ENCODE measurements around the gene ETNK2. TPM values are rescaled to one million over a fixed set of nuclear protein-coding genes. Genes with fewer than 3 reads are reported as not detected.
"Not testable (repeated sequence)": the region's sequence is repeated elsewhere in the genome, so short reads cannot be mapped to it uniquely, and the experiment has no call there.

Gene ETNK2
- total RNA-seq, 6 experiments from 2014 or later, result 30.9 to 231 (median 98.9) TPM

DNA sequence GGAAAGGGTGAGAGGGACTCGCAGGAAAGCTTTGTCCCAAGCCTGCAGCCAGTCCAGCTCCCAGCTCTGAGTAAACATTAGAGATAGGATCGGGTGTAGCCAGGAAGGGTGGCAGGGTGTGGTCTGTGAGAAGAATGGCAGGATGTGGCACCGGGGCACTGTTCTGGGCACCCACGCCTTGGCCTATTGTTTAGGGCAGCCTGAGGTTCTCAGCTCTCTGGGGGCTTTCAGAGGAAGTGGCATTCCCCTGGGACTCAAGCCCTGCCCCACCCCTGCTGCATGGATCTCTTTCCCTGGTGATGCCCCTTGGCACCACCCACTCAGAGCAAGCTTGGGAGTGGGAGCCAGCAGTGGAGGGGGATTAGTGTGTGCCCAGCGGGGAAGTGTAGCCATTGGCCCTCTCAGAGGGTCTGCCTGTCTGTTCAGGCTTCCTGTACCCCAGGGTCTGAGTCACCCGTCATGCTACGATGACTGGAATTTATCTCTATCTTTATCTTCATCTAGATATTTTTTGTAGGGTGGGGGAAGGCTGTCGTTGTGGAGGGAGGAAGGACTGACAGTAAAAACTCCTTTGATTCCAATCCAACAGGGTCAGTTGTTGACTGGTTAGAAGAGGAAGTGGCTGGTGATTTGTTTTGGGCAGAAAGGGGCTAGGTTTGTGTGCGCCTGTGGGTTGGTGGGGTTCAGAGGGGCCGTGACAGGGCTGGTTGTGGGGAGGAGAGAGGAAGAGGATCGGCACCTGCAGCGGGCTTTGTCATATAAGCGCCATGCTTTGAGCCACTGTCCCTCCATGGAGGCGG is 47.3 kb downstream of the ETNK2 start:
- Histone ChIP-seq H3K4me3 (no peak overlapping the region), H3K36me3 (no peaks in the 10 kb centered on the region), H3K9me3 (no peaks in the 10 kb centered on the region), H3K4me1 (peaks cover 0 to 39% (median 17%) of the 10 kb centered on the region in 4 donors), H3K27ac (no peak overlapping the region), H3K27me3 (no peaks in the 10 kb centered on the region)
- intact Hi-C loops (cut with DNase I), result no loop called here
- DNase-seq, result no peak
- TF ChIP-seq POLR2A (IDR thresholded peaks at IDR 0.05), result no peak
- TF ChIP-seq, protein P1, sequence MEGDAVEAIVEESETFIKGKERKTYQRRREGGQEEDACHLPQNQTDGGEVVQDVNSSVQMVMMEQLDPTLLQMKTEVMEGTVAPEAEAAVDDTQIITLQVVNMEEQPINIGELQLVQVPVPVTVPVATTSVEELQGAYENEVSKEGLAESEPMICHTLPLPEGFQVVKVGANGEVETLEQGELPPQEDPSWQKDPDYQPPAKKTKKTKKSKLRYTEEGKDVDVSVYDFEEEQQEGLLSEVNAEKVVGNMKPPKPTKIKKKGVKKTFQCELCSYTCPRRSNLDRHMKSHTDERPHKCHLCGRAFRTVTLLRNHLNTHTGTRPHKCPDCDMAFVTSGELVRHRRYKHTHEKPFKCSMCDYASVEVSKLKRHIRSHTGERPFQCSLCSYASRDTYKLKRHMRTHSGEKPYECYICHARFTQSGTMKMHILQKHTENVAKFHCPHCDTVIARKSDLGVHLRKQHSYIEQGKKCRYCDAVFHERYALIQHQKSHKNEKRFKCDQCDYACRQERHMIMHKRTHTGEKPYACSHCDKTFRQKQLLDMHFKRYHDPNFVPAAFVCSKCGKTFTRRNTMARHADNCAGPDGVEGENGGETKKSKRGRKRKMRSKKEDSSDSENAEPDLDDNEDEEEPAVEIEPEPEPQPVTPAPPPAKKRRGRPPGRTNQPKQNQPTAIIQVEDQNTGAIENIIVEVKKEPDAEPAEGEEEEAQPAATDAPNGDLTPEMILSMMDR (IDR thresholded peaks at IDR 0.05), result no peak
- 30% methylated on average over 8 of the region's 14 CpGs for WGBS (ENCODE audit: insufficient coverage, low coverage, low lambda C conversion rate, missing lambda C conversion rate)
- ATAC-seq, result peak in 2 of 4 donors; percentile 12 to 26

DNA sequence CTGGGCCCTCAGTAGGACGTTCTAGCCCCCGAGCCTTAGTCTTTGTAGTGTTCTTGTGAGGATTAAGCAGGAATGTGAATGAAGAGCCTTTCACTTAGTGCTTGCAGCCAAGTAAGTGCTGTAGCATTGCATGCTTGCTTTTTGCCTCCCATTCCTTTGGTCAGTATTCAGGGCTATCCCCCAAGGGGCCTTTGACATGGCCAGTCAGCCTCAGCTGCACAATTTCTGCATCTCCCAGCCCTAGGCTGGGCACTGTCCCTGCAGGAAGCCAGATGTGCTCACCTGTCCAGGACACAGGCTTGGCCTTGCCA is 48.5 kb downstream of the ETNK2 start:
- H3K4me1 ChIP-seq, result peaks cover 0 to 39% (median 17%) of the 10 kb centered on the region in 4 donors
- no peak overlapping the region for H3K4me3 ChIP-seq
- H3K36me3 ChIP-seq, result no peaks in the 10 kb centered on the region
- TF ChIP-seq, protein P1 (IDR thresholded peaks at IDR 0.05), result no peak
- no peak for TF ChIP-seq POLR2A (IDR thresholded peaks at IDR 0.05)
- DNase-seq, result no peak
- no peaks in the 10 kb centered on the region for H3K27me3 ChIP-seq
- 53% methylated on average over 2 of the region's 2 CpGs for WGBS (ENCODE audit: insufficient coverage, low coverage, low lambda C conversion rate, missing lambda C conversion rate)
- H3K27ac ChIP-seq, result no peak overlapping the region
- ATAC-seq, result no peak
- intact Hi-C loops (cut with DNase I), result no loop called here
- H3K9me3 ChIP-seq, result no peaks in the 10 kb centered on the region

DNA sequence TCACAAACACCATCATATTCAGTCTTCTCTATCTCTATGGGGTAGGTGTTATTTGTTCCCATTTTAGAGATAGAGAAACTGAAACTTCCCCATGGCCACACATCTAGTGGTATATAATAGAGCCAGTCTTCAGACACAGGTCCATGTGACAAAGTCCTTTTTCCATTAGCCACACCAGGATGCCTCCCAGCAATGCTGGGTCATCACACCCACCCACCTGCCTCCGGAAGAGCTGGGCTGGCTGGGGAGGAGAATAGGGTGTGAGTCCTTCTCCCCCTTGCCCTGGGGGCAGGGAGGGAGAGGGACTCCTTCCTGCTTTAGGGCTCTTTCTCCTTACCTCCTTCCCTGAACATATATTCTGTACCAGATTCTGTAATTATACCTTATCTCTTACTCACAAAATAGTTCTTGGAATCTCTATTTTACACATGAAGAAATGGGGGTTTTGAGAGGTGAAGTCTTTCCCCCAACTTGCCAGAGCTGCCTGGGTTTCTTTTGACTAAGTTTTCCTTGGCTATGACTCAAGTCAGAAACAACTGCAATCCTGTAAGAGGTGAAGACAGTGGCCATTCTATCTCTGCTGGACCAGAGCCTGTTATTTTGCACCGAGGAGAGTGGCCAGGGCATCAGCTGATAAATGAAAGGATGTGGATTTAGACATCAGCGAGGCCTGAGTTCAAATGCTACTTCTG is 49.0 kb downstream of the ETNK2 start:
- Histone ChIP-seq H3K36me3 (no peaks in the 10 kb centered on the region), H3K4me1 (peaks cover 0 to 39% (median 17%) of the 10 kb centered on the region in 4 donors), H3K27ac (no peak overlapping the region), H3K4me3 (no peak overlapping the region), H3K9me3 (no peaks in the 10 kb centered on the region), H3K27me3 (no peaks in the 10 kb centered on the region)
- intact Hi-C loops (cut with DNase I), result no loop called here
- 24% methylated on average over 3 of the region's 3 CpGs for WGBS (ENCODE audit: insufficient coverage, low coverage, low lambda C conversion rate, missing lambda C conversion rate)
- TF ChIP-seq, protein P1 (IDR thresholded peaks at IDR 0.05), result no peak
- no peak for TF ChIP-seq POLR2A (IDR thresholded peaks at IDR 0.05)
- peak in 2 of 4 donors; percentile 10 to 35 for ATAC-seq
- DNase-seq, result no peak

DNA sequence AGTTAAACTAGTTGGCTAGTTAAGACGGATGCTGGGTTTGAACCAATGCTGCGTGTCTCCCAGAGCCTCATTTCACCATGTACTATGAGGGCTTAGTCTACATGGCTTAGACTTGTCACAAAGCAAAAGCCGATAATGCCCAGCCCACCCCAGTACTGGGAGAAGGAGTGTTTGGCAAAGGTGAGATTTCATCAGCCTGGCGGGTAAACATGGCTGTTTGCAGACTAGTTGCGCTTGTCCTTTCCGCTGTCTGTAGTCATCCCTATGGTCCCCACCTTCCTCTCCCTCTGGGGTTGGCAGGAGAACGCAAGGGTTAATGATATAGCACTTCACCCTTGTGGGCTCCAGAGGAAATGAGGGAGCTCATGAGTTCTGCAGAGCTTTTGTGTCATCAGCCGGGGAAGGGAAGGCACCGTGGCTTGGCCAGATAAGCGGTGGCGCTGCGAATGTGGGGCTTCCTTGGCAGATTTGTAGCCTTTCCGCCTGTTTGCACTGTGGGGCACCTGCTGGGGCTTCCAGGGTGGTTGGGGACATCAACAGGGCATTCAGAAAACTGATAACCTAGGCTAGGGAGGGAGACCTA is 49.7 kb downstream of the ETNK2 start:
- 7% methylated on average over 9 of the region's 13 CpGs for WGBS (ENCODE audit: insufficient coverage, low coverage, low lambda C conversion rate, missing lambda C conversion rate)
- Histone ChIP-seq H3K27me3 (no peaks in the 10 kb centered on the region), H3K27ac (no peak overlapping the region), H3K4me1 (peaks cover 0 to 39% (median 17%) of the 10 kb centered on the region in 4 donors), H3K4me3 (no peak overlapping the region), H3K36me3 (no peaks in the 10 kb centered on the region), H3K9me3 (no peaks in the 10 kb centered on the region)
- DNase-seq (no peak), ATAC-seq (peak; percentile 81 to 87 (median 82))
- TF ChIP-seq, protein P1 (IDR thresholded peaks at IDR 0.05), result no peak
- TF ChIP-seq POLR2A (IDR thresholded peaks at IDR 0.05), result no peak
- intact Hi-C loops (cut with DNase I), result no loop called here

DNA sequence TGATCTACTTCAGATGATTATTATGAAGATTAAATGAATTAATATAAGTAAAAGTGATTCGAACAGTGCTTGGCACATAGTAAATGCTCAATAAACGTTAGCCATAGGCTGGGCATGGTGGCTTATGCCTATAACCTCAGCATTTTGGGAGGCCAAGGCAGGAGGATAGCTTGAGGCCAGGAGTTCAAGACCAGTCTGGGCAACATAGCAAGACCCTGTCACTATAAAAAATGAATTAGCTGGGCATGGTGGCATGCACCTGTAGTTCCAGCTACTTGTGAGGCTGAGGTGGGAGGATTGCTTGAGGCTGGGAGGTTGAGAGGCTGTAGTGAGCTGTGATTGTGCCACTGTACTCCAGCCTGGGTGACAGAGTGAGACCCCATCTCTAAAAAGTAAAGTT is 52.1 kb downstream of the ETNK2 start:
- 69% methylated on average over 2 of the region's 2 CpGs for WGBS (ENCODE audit: insufficient coverage, low coverage, low lambda C conversion rate, missing lambda C conversion rate)
- intact Hi-C loops (cut with DNase I); DNase-seq; H3K4me3 ChIP-seq; H3K27ac ChIP-seq; H3K36me3 ChIP-seq; ATAC-seq; H3K9me3 ChIP-seq; H3K27me3 ChIP-seq: not testable (repeated sequence)
- H3K4me1 ChIP-seq, result peaks cover 0 to 39% (median 17%) of the 10 kb centered on the region in 4 donors

Data from right lobe of liver (tissue), 6 donors.